ENCODE data around the gene MRGPRF.

DNA sequence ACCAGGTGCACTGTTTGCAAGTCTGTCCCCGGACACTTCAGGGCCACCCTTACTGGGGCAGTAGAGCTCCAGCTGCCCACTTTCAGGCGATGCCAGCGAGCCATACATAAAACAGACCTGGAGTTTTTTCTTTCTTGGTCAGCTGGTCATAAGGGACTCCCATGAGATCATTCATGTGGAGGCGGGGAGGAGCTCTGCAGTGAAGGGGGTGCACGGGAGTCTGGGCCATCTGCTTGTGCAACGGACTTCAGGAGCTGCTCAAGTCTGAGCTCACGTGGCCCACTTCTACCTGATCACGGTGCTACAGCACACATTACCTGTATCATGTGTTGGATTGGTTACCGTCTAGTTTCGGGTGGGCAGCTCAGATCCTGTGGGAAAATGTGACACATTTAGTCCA is 9.2 kb upstream of the MRGPRF start:
- TF ChIP-seq POLR2AphosphoS5 (IDR thresholded peaks at IDR 0.05; ENCODE audit: low read depth, low read length) (no peak), TAF1 (IDR thresholded peaks at IDR 0.05; ENCODE audit: borderline replicate concordance, insufficient read depth, low read length) (no peak), SIN3A (IDR thresholded peaks at IDR 0.05; ENCODE audit: borderline replicate concordance, insufficient read depth, low read length) (no peak), FOXP2 (optimal IDR thresholded peaks at IDR 0.05; ENCODE audit: borderline replicate concordance, extremely low read depth, extremely low read length, insufficient read depth) (no peak)
- TF ChIP-seq, protein P1, sequence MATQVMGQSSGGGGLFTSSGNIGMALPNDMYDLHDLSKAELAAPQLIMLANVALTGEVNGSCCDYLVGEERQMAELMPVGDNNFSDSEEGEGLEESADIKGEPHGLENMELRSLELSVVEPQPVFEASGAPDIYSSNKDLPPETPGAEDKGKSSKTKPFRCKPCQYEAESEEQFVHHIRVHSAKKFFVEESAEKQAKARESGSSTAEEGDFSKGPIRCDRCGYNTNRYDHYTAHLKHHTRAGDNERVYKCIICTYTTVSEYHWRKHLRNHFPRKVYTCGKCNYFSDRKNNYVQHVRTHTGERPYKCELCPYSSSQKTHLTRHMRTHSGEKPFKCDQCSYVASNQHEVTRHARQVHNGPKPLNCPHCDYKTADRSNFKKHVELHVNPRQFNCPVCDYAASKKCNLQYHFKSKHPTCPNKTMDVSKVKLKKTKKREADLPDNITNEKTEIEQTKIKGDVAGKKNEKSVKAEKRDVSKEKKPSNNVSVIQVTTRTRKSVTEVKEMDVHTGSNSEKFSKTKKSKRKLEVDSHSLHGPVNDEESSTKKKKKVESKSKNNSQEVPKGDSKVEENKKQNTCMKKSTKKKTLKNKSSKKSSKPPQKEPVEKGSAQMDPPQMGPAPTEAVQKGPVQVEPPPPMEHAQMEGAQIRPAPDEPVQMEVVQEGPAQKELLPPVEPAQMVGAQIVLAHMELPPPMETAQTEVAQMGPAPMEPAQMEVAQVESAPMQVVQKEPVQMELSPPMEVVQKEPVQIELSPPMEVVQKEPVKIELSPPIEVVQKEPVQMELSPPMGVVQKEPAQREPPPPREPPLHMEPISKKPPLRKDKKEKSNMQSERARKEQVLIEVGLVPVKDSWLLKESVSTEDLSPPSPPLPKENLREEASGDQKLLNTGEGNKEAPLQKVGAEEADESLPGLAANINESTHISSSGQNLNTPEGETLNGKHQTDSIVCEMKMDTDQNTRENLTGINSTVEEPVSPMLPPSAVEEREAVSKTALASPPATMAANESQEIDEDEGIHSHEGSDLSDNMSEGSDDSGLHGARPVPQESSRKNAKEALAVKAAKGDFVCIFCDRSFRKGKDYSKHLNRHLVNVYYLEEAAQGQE (IDR thresholded peaks at IDR 0.05; ENCODE audit: insufficient read depth in 1 of 2, low read depth in 2 of 2, low read length in 2 of 2), result no peak

All from PFSK-1 (cell line).